HG03064 (cell line): ENCODE measurements around the gene HCAR1.
"Not testable (repeated sequence)": the region's sequence is repeated elsewhere in the genome, so short reads cannot be mapped to it uniquely, and the experiment has no call there.

Experiments
- ATAC-seq: cut with Tn5 transposase; IDR thresholded peaks from one replicate; pipeline ENCODE4 v1.9.1; 2021; ENCODE audit warnings: low read depth; ENCODE audit not compliant: unreplicated experiment

The HCAR1 gene, protein sequence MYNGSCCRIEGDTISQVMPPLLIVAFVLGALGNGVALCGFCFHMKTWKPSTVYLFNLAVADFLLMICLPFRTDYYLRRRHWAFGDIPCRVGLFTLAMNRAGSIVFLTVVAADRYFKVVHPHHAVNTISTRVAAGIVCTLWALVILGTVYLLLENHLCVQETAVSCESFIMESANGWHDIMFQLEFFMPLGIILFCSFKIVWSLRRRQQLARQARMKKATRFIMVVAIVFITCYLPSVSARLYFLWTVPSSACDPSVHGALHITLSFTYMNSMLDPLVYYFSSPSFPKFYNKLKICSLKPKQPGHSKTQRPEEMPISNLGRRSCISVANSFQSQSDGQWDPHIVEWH

DNA sequence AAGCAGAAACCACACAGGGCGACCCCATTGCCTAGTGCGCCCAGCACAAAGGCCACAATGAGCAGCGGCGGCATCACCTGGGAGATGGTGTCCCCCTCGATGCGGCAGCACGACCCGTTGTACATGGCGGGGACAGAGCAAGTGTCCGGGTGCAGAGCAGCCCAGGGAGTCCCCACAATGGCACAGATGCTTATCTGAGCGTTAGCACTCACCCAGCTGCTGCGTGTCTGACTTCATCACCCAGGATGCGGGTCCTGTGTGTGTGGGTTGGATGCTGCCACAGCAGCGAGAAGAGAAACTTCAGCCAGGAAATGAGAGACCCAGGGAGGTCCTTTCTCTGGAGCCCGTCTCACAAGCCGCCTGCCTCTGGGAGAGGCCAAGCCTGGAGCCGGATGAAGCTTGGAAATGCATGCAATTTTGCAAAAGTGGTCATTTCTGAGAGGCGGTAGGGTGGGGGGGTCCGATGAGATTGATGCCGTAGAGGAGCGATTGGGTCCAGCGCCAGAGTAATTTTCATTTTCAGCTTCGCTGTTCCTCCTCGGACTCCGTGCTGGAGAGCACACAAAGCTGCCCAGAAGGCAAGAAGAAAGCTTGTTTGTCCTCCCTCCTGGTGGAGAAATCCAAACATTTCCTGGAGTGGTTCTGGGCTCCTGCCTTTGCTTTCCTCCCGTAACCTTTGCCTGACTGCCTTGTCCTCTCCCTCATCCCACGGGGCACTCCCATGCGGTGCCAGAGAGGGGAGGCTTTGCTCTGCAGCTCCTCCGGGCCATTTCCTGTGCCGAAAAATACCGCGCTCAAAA, at the start of gene HCAR1:
HCAR1 (minus strand) TSS at position 630 of the 800 bp plus-strand sequence; CDS start at position 125, 505 bp downstream.
- no peak for ATAC-seq

DNA sequence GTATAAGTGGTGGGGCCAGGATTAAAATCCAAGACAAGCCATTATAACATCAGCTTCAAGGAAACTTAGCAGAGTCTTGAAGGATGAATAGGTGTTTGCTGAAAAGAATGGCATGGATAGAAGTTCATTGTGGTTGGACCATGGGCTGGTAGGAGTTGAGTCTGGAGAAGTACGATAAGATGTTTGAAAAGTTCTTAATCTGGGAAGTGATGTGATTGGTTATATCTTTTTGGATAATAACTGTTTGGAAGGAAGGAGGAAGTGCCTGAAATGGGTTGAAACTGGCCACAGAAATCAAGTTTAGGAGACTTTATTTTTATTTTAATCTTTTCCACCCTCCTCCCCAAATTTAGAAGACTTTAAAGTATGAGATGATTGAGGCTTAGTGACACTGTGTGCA, 26.9 kb upstream of the HCAR1 start:
- no peak for ATAC-seq

DNA sequence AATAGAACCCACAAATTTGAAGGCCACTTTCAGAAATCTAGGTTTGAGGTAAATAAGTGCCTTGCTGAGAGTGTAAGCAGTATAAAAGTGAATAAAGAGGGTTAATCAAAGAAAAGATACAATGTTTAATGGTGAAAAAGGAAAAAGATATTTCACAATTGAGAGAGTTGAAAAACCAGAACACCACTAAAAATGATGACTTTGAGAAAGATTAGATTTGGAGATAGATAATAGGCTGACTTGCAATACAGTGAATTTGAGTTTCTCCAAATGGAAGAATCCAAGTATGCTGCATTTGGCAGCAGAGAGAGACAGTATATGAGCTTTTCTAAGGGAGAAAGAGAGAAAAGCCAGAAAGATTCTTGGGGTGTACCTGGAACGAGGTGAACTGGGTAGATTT, 24.1 kb upstream of the HCAR1 start:
- ATAC-seq = no peak

DNA sequence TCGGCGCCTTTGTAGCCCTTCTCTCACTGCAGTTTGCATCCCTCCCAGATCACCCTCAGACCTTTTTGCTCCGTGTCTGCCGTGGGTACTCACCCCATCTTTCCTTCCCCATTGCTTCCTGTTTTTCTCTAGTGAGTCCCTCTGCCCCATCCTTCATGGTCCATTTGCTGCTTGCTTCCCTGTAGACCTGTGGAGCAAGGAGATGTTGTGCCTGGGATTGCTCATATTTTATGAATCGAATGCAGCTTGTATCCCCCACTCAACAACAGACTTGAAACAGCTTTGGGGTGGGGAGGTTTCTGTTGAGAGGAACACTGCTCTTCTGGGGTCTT, 22.6 kb upstream of the HCAR1 start:
- no peak for ATAC-seq

DNA sequence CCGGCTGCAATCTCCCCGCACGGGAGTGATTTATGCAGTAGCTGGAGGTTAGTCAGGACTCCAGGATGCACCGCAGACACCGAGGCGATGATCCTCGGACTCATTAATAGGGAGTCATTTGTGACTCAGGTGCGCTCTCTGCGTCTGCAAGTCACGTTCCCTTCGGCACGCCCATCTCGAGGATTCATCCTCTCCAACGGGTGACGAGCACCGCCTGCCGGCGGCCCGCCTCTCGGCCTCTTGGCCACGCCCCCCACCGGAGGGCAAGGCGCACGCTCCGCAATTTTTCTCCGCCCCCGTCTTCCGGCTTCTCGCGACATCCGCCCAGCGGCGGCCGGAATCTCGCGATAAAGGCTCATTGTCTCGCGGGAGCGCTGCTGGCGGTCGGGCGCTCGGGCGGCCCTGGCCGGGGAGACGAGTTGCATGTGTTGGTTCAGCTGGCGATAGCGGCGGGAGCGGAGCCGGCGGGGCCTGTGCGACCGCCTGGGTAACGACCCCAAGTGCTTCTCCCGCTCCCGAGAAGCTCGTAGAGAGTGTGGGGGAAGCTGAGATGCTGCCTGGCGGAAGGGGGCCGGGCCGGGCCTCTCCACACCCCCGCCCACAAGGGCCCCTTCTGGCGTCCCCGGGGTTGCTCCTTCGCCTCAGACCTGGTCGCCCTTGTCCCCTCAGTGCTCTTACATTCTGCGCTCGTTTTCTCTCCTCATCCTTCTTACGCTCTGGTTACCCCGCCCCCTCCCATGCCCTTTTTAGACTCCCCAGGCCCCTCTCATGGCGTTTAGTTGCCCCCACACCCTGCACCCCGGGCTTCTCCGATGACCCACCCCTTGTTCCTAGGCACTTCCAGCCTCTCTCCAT, 22.0 kb upstream of the HCAR1 start, which contains the start of gene DENR:
DENR (plus strand) TSS at position 361 of the 855 bp plus-strand sequence. CDS start 878 bp downstream, outside the sequence.
- peak; percentile 90 for ATAC-seq

DNA sequence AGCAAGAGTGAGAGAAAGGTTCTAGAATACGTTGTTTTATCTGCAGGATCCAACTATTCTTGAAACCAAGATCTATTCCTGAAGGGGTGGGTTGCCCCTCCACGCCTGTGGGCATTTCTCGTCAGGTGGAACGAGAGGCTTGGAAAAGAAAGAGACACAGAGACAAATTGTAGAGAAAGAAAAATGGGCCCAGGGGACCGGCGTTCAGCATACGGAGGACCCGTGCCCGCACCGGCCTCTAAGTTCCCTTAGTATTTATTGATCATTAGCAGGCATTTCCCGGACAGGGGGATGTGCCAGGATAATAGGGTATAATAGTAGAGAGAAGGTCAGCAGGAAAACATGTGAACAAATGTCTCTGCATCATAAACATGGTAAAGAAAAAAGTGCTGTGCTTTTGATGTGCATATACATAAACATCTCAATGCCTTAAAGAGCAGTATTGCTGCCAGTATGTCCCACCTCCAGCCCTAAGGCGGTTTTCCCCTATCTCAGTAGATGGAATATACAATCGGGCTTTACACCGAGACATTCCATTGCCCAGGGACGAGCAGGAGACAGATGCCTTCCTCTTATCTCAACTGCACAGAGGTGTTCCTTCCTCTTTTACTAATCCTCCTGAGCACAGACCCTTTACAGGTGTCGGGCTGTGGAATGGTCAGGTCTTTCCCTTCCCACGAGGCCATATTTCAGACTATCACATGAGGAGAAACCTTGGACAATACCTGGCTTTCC, 20.3 kb upstream of the HCAR1 start:
- not testable (repeated sequence) for ATAC-seq

DNA sequence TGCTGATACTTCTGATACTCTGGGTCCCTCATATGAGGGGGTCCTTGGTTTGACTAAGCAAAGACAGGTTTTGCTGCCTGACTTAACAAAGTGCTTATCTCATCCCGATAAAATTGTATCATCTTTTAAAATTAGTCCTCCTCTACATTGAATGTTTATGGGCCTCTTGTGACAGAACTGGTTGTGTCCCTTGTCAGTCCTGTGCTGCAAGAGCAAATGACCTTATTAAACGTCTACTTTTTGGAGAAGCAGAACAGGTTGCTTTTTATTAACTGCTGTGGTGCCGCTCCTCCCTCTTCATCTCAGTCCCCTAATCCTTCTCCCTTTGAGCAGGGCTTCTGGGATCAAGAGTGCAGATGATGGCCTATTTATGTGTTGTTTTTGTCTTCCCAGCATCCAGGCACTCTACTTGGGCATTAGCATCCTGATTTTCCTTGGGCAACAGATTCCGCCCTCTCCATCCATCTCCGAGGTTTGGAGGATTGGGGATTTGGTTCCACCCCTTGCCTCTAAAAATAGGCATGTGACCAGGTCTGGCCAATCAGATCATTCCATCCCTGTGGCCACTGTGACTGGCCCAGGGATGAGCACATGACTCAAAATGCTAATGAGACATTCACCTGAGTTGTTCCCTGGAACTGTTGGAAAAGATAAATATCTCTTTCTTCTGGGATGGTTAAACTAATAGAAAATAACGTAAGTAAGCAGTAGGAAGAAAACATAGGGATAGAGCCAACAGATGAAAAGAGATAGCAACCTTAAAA, 19.1 kb upstream of the HCAR1 start:
- no peak for ATAC-seq

DNA sequence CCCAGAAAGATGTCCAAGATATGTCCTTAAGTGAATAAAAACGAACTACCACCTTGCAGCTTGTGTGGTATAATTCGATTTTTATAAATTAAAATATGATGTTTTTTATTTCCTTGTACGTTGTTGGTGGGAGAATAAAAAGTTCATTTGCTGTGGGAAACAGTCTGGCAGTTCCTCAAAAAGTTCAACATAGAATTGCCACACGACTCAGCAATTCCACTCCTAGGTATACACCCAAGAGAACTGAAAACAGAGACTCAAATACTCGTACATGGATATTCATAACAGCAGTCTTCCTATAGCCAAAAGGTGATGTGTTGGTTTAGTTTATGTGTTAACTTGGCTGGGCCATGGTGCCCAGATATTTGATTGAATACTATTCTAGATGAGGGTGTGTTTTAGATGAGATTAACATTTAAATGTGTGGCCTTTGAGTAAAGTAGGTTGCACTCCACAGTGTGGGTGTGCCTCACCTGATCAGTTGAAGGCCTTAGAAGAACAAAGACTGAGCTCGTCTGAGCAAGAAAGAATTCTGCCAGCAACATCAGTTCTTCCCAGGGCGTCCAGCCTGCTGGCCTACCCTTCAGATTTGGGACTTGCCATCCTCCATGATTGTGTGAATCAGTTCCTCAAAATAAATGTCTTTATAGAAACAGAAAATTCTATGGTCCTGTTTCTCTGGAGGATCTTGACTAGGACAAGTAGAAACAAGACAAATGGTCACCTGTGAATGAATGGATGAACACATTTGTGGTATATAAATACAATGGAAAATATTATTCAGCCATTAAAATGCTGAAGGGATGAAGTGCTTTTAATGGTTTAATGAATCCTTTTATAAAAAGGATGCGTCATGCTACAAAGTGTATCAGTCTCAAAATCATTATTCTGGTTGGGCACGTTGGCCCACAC, 16.8 kb upstream of the HCAR1 start:
- no peak for ATAC-seq

DNA sequence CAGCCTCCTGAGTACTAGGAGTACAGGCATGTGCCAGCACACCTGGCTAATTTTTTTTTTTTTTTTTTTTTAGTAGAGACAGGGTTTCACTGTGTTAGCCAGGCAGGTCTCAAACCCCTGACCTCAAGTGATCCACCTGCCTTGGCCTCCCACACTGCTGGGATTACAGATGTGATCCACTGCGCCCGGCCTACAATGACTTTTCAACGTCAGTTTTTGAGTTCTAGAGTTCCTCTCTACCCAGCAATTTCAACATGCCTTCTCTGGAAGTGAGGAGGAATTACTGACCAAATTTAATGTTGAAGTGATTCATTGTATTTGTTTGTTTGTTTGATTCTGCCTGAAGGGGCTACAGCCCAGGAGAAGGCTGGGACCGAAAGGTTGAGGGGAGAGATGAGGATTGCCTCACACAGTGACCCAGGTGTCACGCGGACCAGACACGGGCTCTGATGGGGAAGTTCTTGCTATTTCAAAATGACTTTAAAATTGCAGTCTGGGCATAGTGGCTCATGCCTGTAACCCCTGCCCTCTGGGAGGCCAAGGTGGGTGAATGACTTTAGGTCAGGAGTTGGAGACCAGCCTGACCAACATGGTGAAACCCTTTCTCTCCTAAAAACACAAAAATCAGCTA, 13.4 kb upstream of the HCAR1 start:
- ATAC-seq = no peak

DNA sequence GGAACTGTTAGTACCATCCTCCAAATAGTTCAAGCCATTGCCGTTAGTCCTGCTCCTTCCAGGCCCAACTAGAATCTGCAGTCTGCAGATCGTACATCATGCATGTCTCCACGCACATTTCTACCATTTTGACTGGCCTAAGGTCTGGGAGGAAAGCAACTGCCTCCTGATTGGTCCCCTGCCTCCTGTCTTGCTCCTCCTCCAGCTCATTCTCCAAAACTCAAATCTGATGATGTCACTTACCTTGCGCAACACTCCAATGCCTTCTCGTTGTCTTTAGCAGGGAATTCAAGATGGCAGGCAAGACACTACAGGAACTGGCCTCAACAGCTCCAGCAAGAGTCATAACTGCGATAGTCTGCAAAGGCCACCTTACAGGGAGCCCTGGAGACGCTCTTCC, 9.7 kb upstream of the HCAR1 start:
- ATAC-seq = no peak

DNA sequence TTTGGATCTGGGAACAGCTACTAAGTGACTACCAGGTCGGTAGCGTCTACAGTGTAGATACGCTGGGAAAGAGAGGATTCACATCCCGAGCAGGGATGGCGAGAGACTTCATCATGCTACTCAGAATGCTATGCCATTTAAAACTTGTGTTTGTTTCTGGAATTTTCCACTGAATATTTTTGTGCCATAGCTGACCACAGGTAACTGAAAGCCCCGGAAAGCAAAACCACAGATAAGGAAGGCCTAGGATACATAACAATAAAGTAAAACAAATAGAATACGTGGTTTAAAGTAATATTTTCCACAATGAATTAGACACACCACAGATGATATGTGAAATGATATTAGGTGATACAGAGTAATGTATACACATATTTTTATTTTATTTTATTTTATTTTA, 7.9 kb upstream of the HCAR1 start:
- no peak for ATAC-seq

DNA sequence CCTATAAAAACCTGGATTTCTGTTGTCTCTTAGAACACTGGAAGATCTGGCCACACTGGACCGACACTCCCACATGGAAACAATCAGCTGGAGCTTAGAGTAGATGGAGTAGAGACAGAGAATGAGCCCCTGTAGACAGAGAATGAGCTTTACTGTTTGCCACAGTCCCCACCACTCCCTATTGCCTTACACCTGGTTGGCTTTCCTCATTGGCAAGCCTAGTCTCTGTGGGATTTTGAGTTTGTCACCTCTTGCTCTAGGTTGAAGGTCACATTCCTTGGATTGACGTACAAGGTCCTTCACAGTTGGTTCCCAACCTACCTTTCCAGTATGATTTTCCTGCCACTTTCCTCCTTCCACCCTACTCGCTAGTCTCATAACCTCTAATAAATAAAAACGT, 2.0 kb upstream of the HCAR1 start:
- no peak for ATAC-seq

DNA sequence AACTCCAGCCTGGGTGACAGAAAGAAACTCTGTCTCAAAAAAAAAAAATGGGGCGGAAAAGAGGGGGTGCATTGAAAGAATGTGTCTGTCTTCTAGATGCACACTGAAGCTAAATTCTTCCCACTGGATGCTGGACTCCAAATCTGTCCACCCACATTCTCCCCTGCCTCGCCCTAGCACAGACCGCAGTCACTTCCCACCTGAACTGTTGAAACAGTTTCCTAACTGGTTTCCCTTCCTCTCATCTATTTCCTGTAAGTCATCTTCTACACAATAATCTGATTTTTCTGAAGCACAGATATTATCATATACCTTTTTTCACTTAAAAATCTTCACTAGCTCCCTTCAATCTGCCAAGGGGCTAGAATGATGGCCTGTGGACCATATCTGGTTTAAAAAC, 1.5 kb upstream of the HCAR1 start:
- ATAC-seq = no peak

DNA sequence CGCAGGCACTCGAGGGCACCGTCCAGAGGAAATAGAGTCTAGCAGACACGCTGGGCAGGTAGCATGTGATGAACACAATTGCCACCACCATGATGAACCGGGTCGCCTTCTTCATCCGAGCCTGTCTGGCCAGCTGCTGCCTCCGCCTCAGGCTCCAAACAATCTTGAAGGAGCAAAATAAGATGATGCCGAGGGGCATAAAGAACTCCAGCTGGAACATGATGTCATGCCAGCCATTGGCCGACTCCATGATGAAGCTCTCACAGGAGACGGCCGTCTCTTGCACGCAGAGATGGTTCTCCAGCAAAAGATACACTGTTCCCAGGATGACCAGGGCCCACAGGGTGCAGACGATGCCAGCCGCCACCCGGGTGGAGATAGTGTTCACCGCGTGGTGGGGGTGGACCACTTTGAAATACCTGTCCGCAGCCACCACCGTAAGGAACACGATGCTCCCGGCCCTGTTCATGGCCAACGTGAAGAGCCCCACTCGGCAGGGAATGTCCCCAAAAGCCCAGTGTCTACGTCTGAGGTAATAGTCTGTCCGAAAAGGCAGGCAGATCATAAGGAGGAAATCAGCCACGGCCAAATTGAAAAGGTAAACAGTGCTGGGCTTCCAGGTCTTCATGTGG, 945 bp downstream of the HCAR1 start:
- no peak for ATAC-seq

DNA sequence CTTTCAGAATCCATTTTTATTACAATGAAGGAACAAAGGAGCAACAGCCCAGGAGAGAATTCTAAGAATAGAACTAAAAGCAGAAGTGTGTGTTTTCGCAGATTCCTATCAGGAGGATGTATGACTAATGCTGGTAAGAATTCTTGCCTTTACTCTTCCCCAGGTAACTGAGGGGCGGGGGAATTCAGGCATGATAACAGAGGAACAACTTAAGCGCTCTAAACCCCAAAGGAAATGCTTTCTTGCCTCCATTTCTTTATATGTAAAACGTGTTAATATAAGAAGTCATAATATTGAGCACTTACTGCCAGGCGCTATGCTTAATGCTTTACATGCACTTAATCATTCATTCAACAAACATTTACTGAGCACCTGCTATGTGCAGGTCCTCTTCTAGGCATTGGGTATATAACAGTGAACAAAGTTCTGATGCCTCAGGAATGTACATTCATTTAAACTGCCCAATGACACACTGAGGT, 4.5 kb downstream of the HCAR1 start:
- ATAC-seq = no peak

DNA sequence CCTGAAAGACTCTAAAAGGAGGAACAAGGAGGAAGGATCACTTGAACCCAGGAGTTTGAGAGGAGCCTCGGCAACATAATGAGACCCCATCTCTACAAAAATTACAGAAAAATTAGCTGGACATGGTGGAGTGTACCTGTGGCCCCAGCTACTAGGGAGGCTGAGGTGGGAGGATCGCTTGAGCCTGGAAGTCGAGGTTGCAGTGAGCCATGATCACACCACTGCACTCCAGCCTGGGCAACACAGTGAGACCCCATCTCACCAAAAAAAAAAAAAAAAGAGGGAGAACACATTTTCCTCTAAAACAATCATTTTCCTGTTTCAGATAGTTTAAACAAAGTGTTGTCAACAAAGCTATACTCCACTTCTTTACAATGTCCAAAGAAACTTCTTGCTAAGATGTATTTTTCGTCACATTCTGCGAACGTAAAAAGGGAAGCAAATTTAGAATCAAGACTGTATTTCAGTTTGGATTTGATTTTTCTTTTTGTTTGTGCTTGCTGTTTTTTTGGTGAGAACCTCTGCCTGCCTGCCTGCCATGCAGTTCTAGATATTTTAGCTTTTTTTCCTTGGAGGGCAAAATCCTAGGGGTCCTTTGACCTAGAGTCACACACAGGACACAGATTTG, 5.1 kb downstream of the HCAR1 start:
- ATAC-seq = no peak

DNA sequence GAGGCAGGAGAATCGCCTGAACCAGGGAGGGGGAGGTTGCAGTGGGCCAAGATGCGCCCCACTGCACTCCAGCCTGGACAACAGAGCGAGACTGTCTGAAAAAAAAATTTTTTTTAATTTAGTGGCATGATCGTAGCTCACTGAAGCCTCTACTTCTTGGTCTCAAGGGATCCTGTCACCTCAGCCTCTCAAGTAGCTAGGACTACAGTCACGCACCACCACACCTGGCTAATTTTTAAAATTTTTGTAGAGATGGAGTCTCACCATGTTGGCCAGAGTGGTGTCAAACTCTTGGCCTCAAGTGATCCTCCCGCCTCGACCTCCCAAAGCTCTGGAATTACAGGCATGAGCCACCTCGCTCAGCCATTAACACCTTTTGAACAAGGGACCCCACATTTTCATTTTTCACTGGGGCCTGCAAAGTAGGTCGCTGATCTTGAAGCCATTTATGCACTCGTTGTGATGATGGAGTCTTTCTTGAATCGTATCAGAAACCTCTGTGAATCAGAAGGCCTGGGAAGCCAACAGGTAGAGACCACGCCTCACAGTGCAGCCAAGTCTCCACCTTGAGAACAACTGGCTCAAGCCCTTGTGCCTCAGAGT, 5.9 kb downstream of the HCAR1 start:
- no peak for ATAC-seq
